NCI-H1436 (cell line): ENCODE results near the gene TXNDC16.

Source experiments
- DNase-seq: peaks from one replicate; lab custom pipeline; 2025; lab: John Stamatoyannopoulos, UW

TXNDC16 gene

DNA sequence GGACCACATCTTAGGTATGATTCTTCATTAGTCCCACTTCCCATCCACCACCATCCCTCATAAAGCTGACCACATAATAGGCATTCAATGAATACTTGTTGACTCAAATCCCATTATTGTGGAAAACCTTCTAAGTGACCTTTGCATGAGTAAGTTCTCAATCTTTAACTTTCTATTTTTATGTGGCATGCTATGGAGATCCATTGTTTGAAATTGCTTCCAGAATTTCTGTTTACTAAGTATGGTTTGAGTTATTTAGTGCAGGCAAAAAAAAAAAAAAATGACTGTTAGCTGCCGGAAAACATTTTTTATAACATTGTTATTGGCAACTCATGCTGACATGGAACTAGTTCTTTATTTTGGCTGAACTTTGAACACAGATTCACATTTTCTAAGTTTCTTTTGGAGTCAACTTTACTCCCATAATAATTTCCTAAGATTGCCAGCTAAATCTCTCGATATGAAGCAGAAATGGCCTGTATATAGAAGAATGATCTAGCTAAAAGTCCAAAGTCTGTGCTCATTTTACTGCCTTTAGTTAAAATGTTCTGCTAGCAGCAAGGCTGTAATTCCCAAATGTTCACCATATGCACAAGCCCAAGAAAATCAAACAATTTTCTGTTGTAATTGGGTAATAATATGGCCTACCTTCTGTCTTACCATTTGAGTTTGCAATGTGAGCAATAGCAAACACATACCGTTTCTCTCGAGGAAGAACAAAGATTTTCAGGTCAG lies 160.3 kb downstream of the TXNDC16 start:
- no peak for DNase-seq
